ENCODE results near the gene TLR9.

DNA sequence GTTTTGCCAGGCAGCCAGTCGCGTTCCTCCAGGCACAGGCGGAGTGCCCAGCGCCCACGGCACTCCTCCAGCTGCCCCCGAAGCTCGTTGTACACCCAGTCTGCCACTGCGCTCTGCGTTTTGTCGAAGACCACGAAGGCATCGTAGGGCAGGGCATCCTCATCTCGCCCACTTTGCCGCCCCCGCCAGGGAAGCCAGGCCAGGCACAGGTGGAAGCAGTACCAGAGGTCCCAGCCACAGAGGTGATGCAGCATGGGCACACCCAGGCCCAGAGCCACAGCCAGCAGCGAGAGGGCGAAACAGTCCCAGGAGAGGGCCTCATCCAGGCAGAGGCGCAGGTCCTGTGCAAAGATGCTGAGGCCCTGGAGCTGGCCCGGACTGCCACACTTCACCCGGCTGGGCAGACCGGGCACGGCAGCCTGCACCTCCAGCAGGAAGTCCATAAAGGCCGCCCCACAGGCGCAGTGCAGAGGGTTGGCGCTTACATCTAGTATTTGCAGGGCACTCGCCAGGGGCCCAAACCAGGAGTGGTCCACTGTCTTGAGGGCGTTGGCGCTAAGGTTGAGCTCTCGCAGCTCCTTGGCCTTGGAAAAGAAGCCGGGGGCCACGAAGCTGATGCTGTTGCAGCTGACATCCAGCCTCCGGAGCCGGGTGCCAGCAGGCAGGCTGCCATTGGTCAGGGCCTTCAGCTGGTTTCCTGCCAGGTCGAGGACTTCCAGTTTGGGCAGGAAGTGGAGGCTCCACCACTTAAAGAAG is 3.7 kb downstream of the TLR9 start:
- TF ChIP-seq, protein P1, sequence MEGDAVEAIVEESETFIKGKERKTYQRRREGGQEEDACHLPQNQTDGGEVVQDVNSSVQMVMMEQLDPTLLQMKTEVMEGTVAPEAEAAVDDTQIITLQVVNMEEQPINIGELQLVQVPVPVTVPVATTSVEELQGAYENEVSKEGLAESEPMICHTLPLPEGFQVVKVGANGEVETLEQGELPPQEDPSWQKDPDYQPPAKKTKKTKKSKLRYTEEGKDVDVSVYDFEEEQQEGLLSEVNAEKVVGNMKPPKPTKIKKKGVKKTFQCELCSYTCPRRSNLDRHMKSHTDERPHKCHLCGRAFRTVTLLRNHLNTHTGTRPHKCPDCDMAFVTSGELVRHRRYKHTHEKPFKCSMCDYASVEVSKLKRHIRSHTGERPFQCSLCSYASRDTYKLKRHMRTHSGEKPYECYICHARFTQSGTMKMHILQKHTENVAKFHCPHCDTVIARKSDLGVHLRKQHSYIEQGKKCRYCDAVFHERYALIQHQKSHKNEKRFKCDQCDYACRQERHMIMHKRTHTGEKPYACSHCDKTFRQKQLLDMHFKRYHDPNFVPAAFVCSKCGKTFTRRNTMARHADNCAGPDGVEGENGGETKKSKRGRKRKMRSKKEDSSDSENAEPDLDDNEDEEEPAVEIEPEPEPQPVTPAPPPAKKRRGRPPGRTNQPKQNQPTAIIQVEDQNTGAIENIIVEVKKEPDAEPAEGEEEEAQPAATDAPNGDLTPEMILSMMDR (IDR thresholded peaks at IDR 0.05): no peak
- no peak for TF ChIP-seq POLR2A (IDR thresholded peaks at IDR 0.05)

All from vagina (tissue), 2 donors.